SK-N-SH treated with all-trans-retinoic acid at 6 μM for 48 hours (cell line): ENCODE measurements around the gene LRPPRC.

ENCODE experiments used
- ARNTL ChIP-seq: fragments of 450-650 bp; formaldehyde crosslinking; IDR thresholded peaks from 2 replicates; pipeline ENCODE4 v1.5.0; 2020; ENCODE audit warnings: low read depth, mild to moderate bottlenecking, moderate library complexity, borderline replicate concordance
- CREB5 ChIP-seq: fragments of 250-450 bp; sonication (Bioruptor Pico); IDR thresholded peaks from 2 replicates; pipeline ENCODE4 v1.5.1; 2020; ENCODE audit warnings: low read depth, mild to moderate bottlenecking, moderate library complexity
- OSR1 ChIP-seq: fragments of 250-450 bp; sonication (Bioruptor Pico); IDR thresholded peaks from 2 replicates; pipeline ENCODE4 v1.8.0; 2022; ENCODE audit warnings: moderate library complexity, mild to moderate bottlenecking, inconsistent platforms
- PATZ1 ChIP-seq: fragments of 250-450 bp; sonication (Bioruptor Pico); IDR thresholded peaks from 2 replicates; pipeline ENCODE4 v1.8.0; 2020; ENCODE audit warnings: mild to moderate bottlenecking, moderate library complexity, borderline replicate concordance
- RARB ChIP-seq: fragments of 250-450 bp; sonication (Bioruptor Pico); IDR thresholded peaks from 2 replicates; pipeline ENCODE4 v1.8.0; 2021; ENCODE audit warnings: mild to moderate bottlenecking, moderate library complexity
- SNAI2 ChIP-seq: fragments of 250-450 bp; sonication (Bioruptor Pico); IDR thresholded peaks from 2 replicates; pipeline ENCODE4 v1.5.0; 2020; ENCODE audit warnings: mild to moderate bottlenecking, moderate library complexity
- ZFP30 ChIP-seq: fragments of 450-650 bp; formaldehyde crosslinking; IDR thresholded peaks from 2 replicates; pipeline ENCODE4 v1.5.0; 2022; ENCODE audit warnings: mild to moderate bottlenecking, moderate library complexity

GRCh38 chr2:43943323-43943722 lies 52.5 kb downstream of the LRPPRC start:
- no peak for TF ChIP-seq PATZ1 (CRISPR knock-in tag)
- no peak for TF ChIP-seq CREB5 (CRISPR knock-in tag)
- TF ChIP-seq SNAI2 (CRISPR knock-in tag): no peak
- no peak for TF ChIP-seq ZFP30 (CRISPR knock-in tag)
- no peak for TF ChIP-seq ARNTL (CRISPR knock-in tag)
- no peak for TF ChIP-seq OSR1 (CRISPR knock-in tag)
- TF ChIP-seq RARB (CRISPR knock-in tag): no peak
